HG02884 (cell line): ENCODE measurements around the gene NOX5.
"Not testable (repeated sequence)": the region's sequence is repeated elsewhere in the genome, so short reads cannot be mapped to it uniquely, and the experiment has no call there.

Source experiments
- ATAC-seq: cut with Tn5 transposase; IDR thresholded peaks from one replicate; pipeline ENCODE4 v1.9.1; 2021; ENCODE audit warnings: mild to moderate bottlenecking, moderate library complexity; ENCODE audit not compliant: unreplicated experiment

Gene NOX5, protein sequence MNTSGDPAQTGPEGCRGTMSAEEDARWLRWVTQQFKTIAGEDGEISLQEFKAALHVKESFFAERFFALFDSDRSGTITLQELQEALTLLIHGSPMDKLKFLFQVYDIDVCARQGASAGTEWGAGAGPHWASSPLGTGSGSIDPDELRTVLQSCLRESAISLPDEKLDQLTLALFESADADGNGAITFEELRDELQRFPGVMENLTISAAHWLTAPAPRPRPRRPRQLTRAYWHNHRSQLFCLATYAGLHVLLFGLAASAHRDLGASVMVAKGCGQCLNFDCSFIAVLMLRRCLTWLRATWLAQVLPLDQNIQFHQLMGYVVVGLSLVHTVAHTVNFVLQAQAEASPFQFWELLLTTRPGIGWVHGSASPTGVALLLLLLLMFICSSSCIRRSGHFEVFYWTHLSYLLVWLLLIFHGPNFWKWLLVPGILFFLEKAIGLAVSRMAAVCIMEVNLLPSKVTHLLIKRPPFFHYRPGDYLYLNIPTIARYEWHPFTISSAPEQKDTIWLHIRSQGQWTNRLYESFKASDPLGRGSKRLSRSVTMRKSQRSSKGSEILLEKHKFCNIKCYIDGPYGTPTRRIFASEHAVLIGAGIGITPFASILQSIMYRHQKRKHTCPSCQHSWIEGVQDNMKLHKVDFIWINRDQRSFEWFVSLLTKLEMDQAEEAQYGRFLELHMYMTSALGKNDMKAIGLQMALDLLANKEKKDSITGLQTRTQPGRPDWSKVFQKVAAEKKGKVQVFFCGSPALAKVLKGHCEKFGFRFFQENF

GRCh38 chr15:69014454-69014853 is at the start of gene NOX5:
NOX5 (plus strand) TSS chr15:69014695; CDS start chr15:69014736, 41 bp downstream.
- ATAC-seq, result no peak

DNA sequence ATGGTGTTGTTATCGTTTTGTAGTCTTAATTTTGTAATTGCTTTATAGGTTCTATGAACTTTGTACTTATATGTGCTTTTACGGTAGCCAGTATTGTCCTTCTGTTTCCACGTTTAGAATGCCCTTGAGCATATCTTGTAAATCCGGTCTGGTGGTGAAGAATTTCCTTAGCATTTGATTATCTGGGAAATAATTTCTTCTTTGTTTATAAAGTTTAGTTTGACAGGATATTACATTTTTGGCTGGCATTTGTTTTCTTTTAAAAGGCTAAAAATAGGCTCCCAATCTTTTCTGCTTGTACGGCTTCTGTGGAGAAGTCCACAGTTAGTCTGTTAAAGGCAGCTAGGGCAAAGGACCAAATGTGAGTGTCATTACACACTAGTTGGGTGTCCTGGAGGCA is 47.5 kb upstream of the NOX5 start:
- ATAC-seq, result no peak

DNA sequence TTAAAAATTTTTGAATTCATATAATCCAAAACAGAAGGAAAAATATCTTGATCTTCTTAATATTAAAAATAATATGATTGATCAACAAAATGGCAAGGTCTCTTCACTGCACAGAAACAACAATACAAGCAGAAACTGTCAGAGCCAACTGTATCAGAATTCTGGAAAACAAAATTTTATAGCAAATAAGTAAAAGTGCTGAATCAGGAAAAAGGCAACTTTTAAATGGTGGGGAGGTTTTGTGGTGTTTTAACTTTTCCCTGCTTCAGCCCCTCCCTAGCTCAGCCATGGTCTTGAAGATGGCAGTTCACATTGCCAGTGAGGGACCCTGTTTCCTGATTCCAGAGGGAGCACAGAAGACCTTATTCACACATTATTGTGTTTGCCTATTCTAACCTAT is 46.5 kb upstream of the NOX5 start:
- no peak for ATAC-seq

DNA sequence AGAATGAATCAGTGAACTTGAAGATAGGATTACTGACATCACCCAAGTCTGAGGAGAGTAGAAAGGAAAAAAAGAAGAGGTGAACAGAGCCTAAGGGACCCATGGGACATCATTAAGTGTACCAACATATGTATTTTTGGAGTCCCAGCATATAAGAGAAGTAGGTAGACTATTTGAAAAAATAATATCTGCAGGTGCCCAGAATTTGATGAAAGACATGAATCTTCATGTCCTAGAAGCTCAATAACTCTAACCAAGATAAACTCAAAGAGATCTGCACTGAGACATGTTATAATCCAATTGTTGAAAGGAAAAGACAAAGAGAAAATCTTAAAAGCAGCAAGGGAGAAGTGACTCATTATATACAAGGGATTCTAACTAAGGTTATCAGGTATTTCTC is 45.2 kb upstream of the NOX5 start:
- ATAC-seq, result no peak

GRCh38 chr15:68972201-68973065 is 42.1 kb upstream of the NOX5 start:
- no peak for ATAC-seq

GRCh38 chr15:68975651-68976160 is 38.8 kb upstream of the NOX5 start:
- ATAC-seq, result not testable (repeated sequence)

- ATAC-seq, result not testable (repeated sequence)
Observed at GRCh38 chr15:68977426-68977825, 37.1 kb upstream of the NOX5 start.

DNA sequence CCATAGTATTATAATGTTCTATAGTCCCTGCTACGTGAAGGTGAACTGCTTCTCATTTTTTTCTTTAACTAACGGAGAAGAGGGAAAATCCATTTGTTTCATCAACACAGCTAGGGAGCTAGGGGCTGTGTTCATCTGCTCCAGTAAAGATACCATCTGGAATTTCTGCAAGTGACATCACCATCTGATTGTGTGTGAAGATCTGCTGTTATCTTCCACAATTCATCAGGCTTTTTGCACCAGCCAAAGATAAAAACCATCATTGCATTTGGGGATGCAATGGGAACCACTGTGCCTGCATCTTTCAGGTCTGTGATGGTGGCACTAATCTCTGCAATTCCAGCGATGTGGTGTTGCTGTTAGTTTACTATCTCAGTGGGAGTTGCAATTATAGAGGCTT is 35.5 kb upstream of the NOX5 start:
- no peak for ATAC-seq

GRCh38 chr15:68979816-68980215 is 34.7 kb upstream of the NOX5 start:
- no peak for ATAC-seq

DNA sequence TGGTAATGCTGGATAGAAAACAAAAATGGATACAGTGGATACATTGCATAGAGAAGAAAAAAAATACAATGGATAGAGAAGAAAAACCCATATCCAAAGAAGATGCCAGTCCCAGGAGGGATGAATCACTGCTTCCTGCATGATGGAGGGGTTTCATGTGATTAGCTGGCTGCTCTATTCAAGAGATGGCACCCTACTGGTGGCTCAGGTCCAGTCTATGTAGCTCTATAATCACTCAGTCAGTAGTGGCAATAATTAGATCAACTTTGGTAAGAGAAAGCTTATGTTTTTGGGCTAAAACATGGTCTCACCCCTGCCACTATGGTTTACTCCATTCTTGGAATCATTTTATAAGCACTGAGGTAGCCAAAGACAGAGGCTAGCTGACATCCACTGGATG is 33.7 kb upstream of the NOX5 start:
- ATAC-seq, result no peak

DNA sequence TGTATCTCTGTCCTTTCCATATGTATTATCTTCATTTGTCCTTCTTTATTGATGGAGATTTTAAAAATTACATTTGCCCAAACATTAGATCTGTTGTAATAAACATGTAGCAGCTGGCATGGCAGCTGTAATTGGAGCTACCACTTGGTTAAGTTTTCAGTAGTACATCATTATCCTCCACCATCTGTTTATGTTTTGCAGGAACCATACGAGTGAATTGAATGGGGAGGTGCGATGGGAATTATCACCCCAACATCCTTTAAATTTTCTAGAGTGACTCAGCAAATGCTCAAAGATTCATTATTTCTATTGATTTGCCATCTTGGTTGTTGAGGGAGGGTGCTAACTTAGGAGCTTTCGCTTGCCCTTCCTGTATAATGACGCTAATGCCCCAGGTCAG is 32.6 kb upstream of the NOX5 start:
- ATAC-seq, result no peak

DNA sequence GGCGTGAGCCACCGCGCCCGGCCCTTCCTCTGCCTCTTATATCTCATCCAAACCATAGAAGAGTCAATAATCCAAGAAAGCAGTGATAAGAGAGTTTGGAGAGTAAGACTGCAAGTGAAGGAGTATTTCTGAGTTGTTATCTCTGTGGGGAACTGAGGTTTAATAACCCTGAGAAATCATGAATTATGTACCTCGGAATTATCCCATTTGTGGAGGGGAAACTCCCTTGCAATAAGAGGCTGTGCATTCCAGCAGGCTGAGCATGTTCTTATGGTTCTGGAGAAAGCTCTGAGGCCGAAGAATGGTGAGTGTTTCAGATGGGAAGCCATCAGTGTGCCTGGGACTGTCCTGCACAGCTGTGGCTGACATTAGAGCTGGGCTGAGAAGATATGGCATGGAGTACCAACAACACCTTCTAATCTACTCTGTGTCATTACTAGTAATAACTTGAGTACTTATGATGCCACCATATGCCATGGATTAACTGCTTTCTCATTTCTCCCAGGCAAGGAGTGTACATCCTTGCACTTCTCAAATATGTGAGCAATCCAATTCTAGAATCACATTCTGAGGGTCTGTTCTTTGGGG is 31.4 kb upstream of the NOX5 start:
- ATAC-seq, result no peak

DNA sequence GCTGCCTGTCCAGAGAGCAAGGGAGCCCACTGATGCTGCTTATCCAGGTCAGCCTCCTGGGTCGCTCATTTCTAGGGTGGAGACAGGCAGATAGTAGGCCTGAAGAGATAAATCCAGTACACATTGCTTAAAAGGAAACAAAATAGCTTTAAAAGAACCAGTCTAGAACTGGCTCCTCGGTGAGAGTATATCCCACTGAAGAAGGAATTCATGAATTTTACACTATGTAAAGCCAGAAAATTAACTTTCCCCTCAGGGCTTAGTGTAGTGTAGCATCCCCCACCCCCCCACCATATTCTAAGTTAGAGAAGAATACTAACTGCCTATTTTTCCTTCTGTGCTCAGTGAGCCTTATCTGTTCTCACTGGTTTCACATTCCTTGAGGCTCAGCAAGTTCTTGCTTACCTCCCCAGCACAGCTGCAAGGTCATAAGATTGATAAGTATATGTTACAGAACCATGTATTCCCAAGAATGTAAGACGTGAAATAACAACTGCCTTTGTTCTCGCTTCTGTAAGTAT is 30.5 kb upstream of the NOX5 start:
- ATAC-seq, result no peak

DNA sequence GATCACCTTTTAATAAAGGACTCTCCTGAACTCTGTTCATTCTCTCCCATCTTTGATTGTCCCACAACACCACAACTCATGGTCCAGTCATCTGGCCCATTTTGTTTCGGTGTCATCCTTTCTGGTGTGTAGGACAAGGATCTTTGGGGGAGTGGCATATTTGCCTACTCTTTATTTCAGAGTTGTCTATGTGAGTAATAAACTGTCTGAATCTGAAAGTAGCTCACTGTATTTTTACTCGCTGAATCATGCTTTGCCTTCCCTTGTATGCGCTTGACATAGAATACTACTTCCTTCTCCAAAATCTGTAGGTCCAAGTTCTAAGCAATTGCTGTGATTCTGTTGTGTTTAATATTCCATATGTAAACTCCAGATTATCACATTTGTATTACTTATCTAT is 29.9 kb upstream of the NOX5 start:
- no peak for ATAC-seq

DNA sequence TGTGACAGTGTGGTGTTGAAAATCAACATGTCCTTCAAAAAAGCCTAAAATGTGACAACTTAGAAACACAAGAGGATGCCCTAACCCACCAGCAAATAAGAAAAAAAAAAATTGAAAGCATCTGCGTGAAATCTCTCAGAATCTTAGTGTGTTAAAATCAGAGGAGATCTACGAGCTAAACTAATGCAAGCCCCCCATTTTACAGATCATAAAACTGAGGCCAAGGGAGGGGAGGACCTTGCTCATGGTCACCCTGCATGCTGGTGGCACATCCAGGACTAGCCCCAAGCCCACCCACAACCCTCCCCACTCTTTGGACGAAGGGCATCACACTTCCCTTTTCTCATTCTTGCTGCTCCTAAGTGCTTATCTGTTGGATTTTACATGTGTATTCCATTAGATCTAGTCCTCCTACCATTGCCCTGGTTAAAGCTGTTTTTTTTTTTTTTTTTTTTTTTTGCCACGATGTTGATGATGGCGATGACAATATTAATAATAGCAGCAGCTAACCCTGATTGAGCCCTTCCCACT is 29.1 kb upstream of the NOX5 start:
- no peak for ATAC-seq

DNA sequence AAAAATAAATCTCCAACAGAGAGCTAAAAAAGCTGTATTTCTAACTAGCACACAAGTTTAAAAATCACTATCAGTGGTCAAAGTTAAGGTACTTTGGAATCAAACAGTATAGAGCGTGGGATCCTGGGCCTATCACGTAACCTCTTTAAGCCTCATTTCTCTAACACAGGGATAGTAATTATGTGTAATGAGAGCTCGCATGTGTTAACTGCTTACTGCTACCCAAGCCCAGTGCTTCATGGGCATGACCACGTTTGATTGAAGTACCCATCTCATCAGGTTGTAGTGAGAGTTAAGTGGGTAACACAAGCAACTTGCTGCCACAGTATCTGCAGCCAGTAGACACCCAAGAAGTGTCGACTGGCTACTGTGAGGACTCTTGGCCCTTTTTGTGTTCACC is 28.2 kb upstream of the NOX5 start:
- ATAC-seq, result no peak

GRCh38 chr15:68987120-68987519 is 27.4 kb upstream of the NOX5 start:
- ATAC-seq, result no peak

GRCh38 chr15:68987676-68988075 is 26.8 kb upstream of the NOX5 start:
- ATAC-seq, result no peak

GRCh38 chr15:68989541-68990230 is 24.8 kb upstream of the NOX5 start:
- ATAC-seq, result no peak
